ENCODE data around the gene HOXC9. TPM values are rescaled to one million over a fixed set of nuclear protein-coding genes. Genes with fewer than 3 reads are reported as not detected.
A peak's percentile ranks its signal among the peaks of the same experiment; 100 is the strongest.

The HOXC9 gene
- total and polyA plus RNA-seq, 2 of the 8 experiments (the other 6 are each of a cell fraction or from before 2014, with no cell fraction given), result not detected

DNA sequence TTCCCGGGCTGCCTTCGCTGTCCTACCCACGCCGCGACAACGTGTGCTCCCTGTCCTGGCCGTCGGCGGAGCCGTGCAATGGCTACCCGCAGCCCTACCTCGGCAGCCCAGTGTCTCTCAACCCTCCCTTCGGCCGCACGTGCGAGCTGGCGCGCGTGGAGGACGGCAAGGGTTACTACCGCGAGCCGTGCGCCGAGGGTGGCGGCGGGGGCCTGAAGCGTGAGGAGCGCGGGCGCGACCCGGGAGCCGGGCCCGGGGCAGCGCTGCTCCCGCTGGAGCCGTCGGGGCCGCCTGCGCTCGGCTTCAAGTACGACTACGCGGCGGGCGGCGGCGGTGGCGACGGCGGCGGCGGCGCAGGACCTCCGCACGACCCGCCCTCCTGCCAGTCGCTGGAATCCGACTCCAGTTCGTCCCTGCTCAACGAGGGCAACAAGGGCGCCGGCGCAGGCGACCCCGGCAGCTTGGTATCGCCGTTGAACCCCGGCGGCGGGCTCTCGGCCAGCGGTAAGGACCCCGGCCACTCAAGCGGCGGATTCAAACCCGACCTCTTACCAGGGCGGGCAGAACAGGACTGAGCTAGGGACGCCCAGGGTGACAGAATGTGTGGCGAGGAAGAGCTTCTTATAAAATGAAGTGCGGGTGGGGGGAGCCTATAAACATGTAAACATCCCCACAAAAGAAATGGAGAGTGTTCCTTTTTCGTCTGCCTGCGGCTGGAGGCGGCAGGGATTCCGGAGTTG lies 44.8 kb upstream of the HOXC9 start (continued):
- TF ChIP-seq, protein P1, sequence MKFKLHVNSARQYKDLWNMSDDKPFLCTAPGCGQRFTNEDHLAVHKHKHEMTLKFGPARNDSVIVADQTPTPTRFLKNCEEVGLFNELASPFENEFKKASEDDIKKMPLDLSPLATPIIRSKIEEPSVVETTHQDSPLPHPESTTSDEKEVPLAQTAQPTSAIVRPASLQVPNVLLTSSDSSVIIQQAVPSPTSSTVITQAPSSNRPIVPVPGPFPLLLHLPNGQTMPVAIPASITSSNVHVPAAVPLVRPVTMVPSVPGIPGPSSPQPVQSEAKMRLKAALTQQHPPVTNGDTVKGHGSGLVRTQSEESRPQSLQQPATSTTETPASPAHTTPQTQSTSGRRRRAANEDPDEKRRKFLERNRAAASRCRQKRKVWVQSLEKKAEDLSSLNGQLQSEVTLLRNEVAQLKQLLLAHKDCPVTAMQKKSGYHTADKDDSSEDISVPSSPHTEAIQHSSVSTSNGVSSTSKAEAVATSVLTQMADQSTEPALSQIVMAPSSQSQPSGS (IDR thresholded peaks at IDR 0.05; ENCODE audit: low read length), result no peak
- TF ChIP-seq HDAC2 (IDR thresholded peaks at IDR 0.05; ENCODE audit: borderline replicate concordance in 1 of 2, low read depth in 2 of 2, low read length in 2 of 2), result no peak
- TF ChIP-seq, protein P2, sequence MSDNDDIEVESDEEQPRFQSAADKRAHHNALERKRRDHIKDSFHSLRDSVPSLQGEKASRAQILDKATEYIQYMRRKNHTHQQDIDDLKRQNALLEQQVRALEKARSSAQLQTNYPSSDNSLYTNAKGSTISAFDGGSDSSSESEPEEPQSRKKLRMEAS (IDR thresholded peaks at IDR 0.05), result 0 out of 2 replicates have a peak, but pooled peaks have one; percentile 16
- no peak for TF ChIP-seq POU5F1 (IDR thresholded peaks at IDR 0.05; ENCODE audit: low read depth, low read length)
- TF ChIP-seq RFX5 (IDR thresholded peaks at IDR 0.05; ENCODE audit: borderline replicate concordance, low read depth, low read length), result no peak
- TF ChIP-seq POLR2AphosphoS5 (IDR thresholded peaks at IDR 0.05; ENCODE audit: low read depth, low read length), result no peak
- TF ChIP-seq JUN (IDR thresholded peaks at IDR 0.05; ENCODE audit: low read depth, low read length), result no peak
- no peak for TF ChIP-seq SIRT6 (IDR thresholded peaks at IDR 0.05; ENCODE audit: low read length)
- TF ChIP-seq ZNF274 (IDR thresholded peaks at IDR 0.05; ENCODE audit: borderline replicate concordance, extremely low read depth, low read length), result no peak
- no peak for TF ChIP-seq EGR1 (IDR thresholded peaks at IDR 0.05; ENCODE audit: borderline replicate concordance, low read depth, low read length)
- TF ChIP-seq, protein P3, sequence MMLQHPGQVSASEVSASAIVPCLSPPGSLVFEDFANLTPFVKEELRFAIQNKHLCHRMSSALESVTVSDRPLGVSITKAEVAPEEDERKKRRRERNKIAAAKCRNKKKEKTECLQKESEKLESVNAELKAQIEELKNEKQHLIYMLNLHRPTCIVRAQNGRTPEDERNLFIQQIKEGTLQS (IDR thresholded peaks at IDR 0.05; ENCODE audit: insufficient read depth, low read depth, low read length), result no peak
